Glutamatergic neuron (in vitro differentiated cells): ENCODE data around the gene DHX40. TPM values are rescaled to one million over a fixed set of nuclear protein-coding genes. Genes with fewer than 3 reads are reported as not detected.
A peak's percentile ranks its signal among the peaks of the same experiment; 100 is the strongest.
"Not testable (repeated sequence)": the region's sequence is repeated elsewhere in the genome, so short reads cannot be mapped to it uniquely, and the experiment has no call there.

Experiments used
- DNase-seq: peaks from one replicate; pipeline ENCODE4 v3.0.0; 2022
- H3K27ac Mint-ChIP-seq: one replicate; pipeline ENCODE4 v1.8.0; 2020; ENCODE audit warnings: mild to moderate bottlenecking, mixed read lengths, inconsistent platforms; ENCODE audit not compliant: unreplicated experiment
- H3K27me3 Mint-ChIP-seq: one replicate; pipeline ENCODE4 v1.8.0; 2020; ENCODE audit warnings: mild to moderate bottlenecking, moderate library complexity, mixed read lengths, inconsistent platforms; ENCODE audit not compliant: unreplicated experiment
- H3K36me3 Mint-ChIP-seq: one replicate; pipeline ENCODE4 v1.8.0; 2020; ENCODE audit warnings: mild to moderate bottlenecking, mixed read lengths, inconsistent platforms; ENCODE audit not compliant: unreplicated experiment
- H3K4me1 Mint-ChIP-seq: one replicate; pipeline ENCODE4 v1.8.0; 2020; ENCODE audit warnings: mild to moderate bottlenecking, low read depth, mixed read lengths, inconsistent platforms; ENCODE audit not compliant: unreplicated experiment
- H3K4me3 Mint-ChIP-seq: one replicate; pipeline ENCODE4 v1.8.0; 2020; ENCODE audit warnings: mild to moderate bottlenecking, mixed read lengths, inconsistent platforms; ENCODE audit not compliant: unreplicated experiment
- H3K9me3 Mint-ChIP-seq: one replicate; pipeline ENCODE4 v1.8.0; 2020; ENCODE audit warnings: mild to moderate bottlenecking, moderate library complexity, mixed read lengths, inconsistent platforms; ENCODE audit not compliant: unreplicated experiment
- CTCF ChIP-seq: fragments of 200-600 bp; sonication (generic); IDR thresholded peaks from one replicate; pipeline ENCODE4 v1.5.0; 2021; ENCODE audit not compliant: partially characterized antibody, unreplicated experiment
- long read RNA-seq: library from polyadenylated mRNA; unstranded; transcript quantifications from one replicate; pipeline ENCODE4 v2.0.0, GENCODE V29; 2020; ENCODE audit not compliant: unreplicated experiment
- total RNA-seq: library from RNA; stranded (reverse); fragmentation: NEBNext Ultra II Directional; extraction: Animal tissue kit (Norgen Biotek cat#: 25700); gene quantifications from one replicate; pipeline ENCODE4 v1.2.1, GENCODE V29; 2021; ENCODE audit not compliant: unreplicated experiment

The DHX40 gene
- 33.7 TPM for total RNA-seq
- long read RNA-seq, partial matches to known transcripts, result 2 of 5 reads
- long read RNA-seq, other reads (novel, unspliced or antisense), result 2 of 5 reads

- Mint-ChIP-seq H3K27me3 (peaks cover 5% of the 10 kb centered on the region), H3K4me1 (peaks cover 12% of the 10 kb centered on the region), H3K9me3 (peaks cover 12% of the 10 kb centered on the region), H3K4me3 (peak within 1 kb of the TSS; percentile 100), H3K36me3 (no peaks in the 10 kb centered on the region), H3K27ac (peak within 1 kb of the TSS; percentile 96)
- TF ChIP-seq CTCF, result no peak
- peak; percentile 95 for DNase-seq
These were observed at the start of gene DHX40 for GRCh38 chr17:59565171-59565958. Gene DHX40 (plus strand): TSS chr17:59565610. CDS start chr17:59565672, 62 bp downstream.

- no peak for TF ChIP-seq CTCF
- Mint-ChIP-seq H3K9me3 (no peaks in the 10 kb centered on the region), H3K36me3 (no peaks in the 10 kb centered on the region), H3K4me3 (no peak overlapping the region), H3K4me1 (peaks cover 5% of the 10 kb centered on the region), H3K27ac (no peak overlapping the region), H3K27me3 (no peaks in the 10 kb centered on the region)
- DNase-seq, result no peak
These were observed 49.0 kb upstream of the DHX40 start for GRCh38 chr17:59516451-59516850.

GRCh38 chr17:59519132-59519531 lies 46.3 kb upstream of the DHX40 start:
- H3K9me3 Mint-ChIP-seq, result no peaks in the 10 kb centered on the region
- no peaks in the 10 kb centered on the region for H3K27me3 Mint-ChIP-seq
- no peak for DNase-seq
- no peak for TF ChIP-seq CTCF
- no peak overlapping the region for H3K4me3 Mint-ChIP-seq
- H3K36me3 Mint-ChIP-seq, result no peaks in the 10 kb centered on the region
- peaks cover 3% of the 10 kb centered on the region for H3K4me1 Mint-ChIP-seq
- no peak overlapping the region for H3K27ac Mint-ChIP-seq

GRCh38 chr17:59520251-59520650 lies 45.2 kb upstream of the DHX40 start:
- Mint-ChIP-seq H3K4me1 (no peaks in the 10 kb centered on the region), H3K4me3 (no peak overlapping the region), H3K9me3 (no peaks in the 10 kb centered on the region), H3K36me3 (no peaks in the 10 kb centered on the region), H3K27me3 (no peaks in the 10 kb centered on the region), H3K27ac (no peak overlapping the region)
- DNase-seq, result no peak
- TF ChIP-seq CTCF, result no peak

- Mint-ChIP-seq H3K4me1 (no peaks in the 10 kb centered on the region), H3K36me3 (no peaks in the 10 kb centered on the region), H3K27ac (no peak overlapping the region), H3K27me3 (no peaks in the 10 kb centered on the region), H3K4me3 (no peak overlapping the region), H3K9me3 (no peaks in the 10 kb centered on the region)
- peak; percentile 75 for DNase-seq
- peak; percentile 93 for TF ChIP-seq CTCF
These were observed 43.8 kb upstream of the DHX40 start for GRCh38 chr17:59521465-59522126.

GRCh38 chr17:59524930-59525329 lies 40.5 kb upstream of the DHX40 start:
- DNase-seq, H3K9me3 Mint-ChIP-seq, H3K27me3 Mint-ChIP-seq, H3K36me3 Mint-ChIP-seq, H3K4me1 Mint-ChIP-seq, H3K27ac Mint-ChIP-seq, H3K4me3 Mint-ChIP-seq: not testable (repeated sequence)
